NCI-H446 (cell line): ENCODE results near the gene COL17A1.

Source experiments
- DNase-seq, 2 experiments: peaks; one replicate each; lab custom pipeline; 2025; lab: John Stamatoyannopoulos, UW

COL17A1 gene

GRCh38 chr10:104096692-104097091 lies 11.0 kb upstream of the COL17A1 start:
- DNase-seq: no peak

- DNase-seq: no peak
Observed at GRCh38 chr10:104092749-104093148, 7.1 kb upstream of the COL17A1 start.

GRCh38 chr10:104090611-104091010 lies 4.9 kb upstream of the COL17A1 start:
- DNase-seq: no peak

- DNase-seq: no peak
Observed at GRCh38 chr10:104089621-104090020, 3.9 kb upstream of the COL17A1 start.

- no peak for DNase-seq
Observed at GRCh38 chr10:104088239-104088638, 2.6 kb upstream of the COL17A1 start.

- DNase-seq: no peak
Observed at GRCh38 chr10:104084482-104085142, 1.1 kb downstream of the COL17A1 start.

- DNase-seq: no peak
Observed at GRCh38 chr10:104081998-104082397, 3.7 kb downstream of the COL17A1 start.

- DNase-seq: no peak
Observed at GRCh38 chr10:104080762-104081161, 4.9 kb downstream of the COL17A1 start.

GRCh38 chr10:104077663-104078151 lies 8.0 kb downstream of the COL17A1 start:
- no peak for DNase-seq

- DNase-seq: no peak
Observed at GRCh38 chr10:104077247-104077646, 8.4 kb downstream of the COL17A1 start.

- no peak for DNase-seq
Observed at GRCh38 chr10:104076743-104077160, 8.9 kb downstream of the COL17A1 start.

GRCh38 chr10:104074505-104074904 lies 11.2 kb downstream of the COL17A1 start:
- no peak for DNase-seq

- DNase-seq: no peak
Observed at GRCh38 chr10:104072786-104073185, 12.9 kb downstream of the COL17A1 start.

- DNase-seq: no peak
Observed at GRCh38 chr10:104069613-104070012, 16.1 kb downstream of the COL17A1 start.

GRCh38 chr10:104067525-104067924 lies 18.2 kb downstream of the COL17A1 start:
- no peak for DNase-seq

- DNase-seq: no peak
Observed at GRCh38 chr10:104066945-104067344, 18.7 kb downstream of the COL17A1 start.

GRCh38 chr10:104065748-104066147 lies 19.9 kb downstream of the COL17A1 start:
- DNase-seq: no peak

- no peak for DNase-seq
Observed at GRCh38 chr10:104061196-104061595, 24.5 kb downstream of the COL17A1 start.

- no peak for DNase-seq
Observed at GRCh38 chr10:104059364-104059763, 26.3 kb downstream of the COL17A1 start.

- DNase-seq: no peak
Observed at GRCh38 chr10:104057717-104058116, 28.0 kb downstream of the COL17A1 start.

GRCh38 chr10:104056619-104057273 lies 28.9 kb downstream of the COL17A1 start:
- DNase-seq: no peak

GRCh38 chr10:104054430-104054829 lies 31.2 kb downstream of the COL17A1 start:
- no peak for DNase-seq

GRCh38 chr10:104053201-104053600 lies 32.5 kb downstream of the COL17A1 start:
- DNase-seq: no peak

GRCh38 chr10:104052431-104052830 lies 33.2 kb downstream of the COL17A1 start:
- DNase-seq: no peak
